Retinal pigment epithelial cell (primary cell): Measurements from ENCODE around the gene IGF2R.

ENCODE experiments used
- DNase-seq: peaks from one replicate; pipeline ENCODE4 v3.0.0-alpha.2; 2010; ENCODE audit warnings: low read depth
- H3K4me3 ChIP-seq: 2 replicates; pipeline ENCODE4 v1.5.1; 2011; ENCODE audit warnings: mild to moderate bottlenecking, low read length, control low read depth, moderate library complexity
- TF ChIP-seq, protein P1 (sequence below): conservative IDR thresholded peaks from 2 replicates; pipeline ENCODE4 v1.5.1; 2011; ENCODE audit warnings: low read depth, low read length, control low read depth, inconsistent platforms

Gene IGF2R

DNA sequence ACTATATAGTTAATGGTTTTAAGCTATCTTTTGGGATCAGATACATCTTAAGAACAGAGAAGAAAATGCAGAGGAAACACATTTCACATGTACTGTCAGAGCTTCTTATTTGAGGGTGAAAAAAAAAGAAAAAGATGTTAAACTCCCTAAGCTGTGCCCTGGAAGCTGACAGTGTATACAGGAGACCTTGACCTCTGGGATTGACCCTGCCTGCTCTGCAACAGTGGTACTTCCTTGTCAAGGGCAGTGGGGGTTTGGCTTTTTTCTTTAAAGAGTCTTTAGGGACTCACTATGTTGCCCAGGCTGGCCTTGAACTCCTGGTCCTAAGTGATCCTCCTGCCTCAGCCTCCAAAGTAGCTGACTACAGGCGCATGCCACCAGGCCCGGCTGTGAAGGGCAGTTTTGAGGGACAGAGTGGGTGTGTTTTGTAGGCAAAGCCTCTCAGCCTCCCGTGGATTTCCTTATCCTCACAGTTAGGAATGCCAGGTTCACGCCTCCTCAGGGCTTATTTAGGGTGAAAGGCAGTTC, 92.1 kb downstream of the IGF2R start:
- DNase-seq = no peak
- TF ChIP-seq, protein P1, sequence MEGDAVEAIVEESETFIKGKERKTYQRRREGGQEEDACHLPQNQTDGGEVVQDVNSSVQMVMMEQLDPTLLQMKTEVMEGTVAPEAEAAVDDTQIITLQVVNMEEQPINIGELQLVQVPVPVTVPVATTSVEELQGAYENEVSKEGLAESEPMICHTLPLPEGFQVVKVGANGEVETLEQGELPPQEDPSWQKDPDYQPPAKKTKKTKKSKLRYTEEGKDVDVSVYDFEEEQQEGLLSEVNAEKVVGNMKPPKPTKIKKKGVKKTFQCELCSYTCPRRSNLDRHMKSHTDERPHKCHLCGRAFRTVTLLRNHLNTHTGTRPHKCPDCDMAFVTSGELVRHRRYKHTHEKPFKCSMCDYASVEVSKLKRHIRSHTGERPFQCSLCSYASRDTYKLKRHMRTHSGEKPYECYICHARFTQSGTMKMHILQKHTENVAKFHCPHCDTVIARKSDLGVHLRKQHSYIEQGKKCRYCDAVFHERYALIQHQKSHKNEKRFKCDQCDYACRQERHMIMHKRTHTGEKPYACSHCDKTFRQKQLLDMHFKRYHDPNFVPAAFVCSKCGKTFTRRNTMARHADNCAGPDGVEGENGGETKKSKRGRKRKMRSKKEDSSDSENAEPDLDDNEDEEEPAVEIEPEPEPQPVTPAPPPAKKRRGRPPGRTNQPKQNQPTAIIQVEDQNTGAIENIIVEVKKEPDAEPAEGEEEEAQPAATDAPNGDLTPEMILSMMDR = no peak
- H3K4me3 ChIP-seq = no peak overlapping the region

GRCh38 chr6:160063771-160064413, 95.0 kb downstream of the IGF2R start:
- DNase-seq = no peak
- TF ChIP-seq, protein P1 = no peak

GRCh38 chr6:160065200-160065599, 96.3 kb downstream of the IGF2R start:
- no peak overlapping the region for H3K4me3 ChIP-seq
- DNase-seq = no peak
- TF ChIP-seq, protein P1 = no peak

More at GRCh38 chr6:160063771-160064413, 95.0 kb downstream of the IGF2R start:
- H3K4me3 ChIP-seq = no peak overlapping the region

DNA sequence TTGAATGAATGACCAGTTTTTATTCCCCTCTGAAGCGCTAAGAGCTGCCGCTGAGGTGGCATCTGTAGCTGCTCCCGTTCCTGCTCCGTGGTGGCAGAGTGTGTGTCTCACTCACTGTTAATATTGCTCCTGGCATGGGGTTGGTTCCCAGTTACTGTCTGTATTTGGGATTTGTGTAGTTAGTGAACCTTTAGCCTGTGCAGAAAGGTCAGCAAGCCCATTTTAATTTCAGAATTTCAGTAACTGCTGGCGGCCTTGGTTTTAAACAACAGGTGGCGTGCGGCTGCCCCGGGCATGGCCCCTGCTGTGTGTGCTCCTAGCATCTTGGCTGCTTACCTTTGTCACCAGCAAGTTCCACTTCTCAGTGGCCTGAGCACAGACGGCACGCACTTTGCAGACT, 98.7 kb downstream of the IGF2R start:
- DNase-seq = no peak
- TF ChIP-seq, protein P1 = no peak
- no peak overlapping the region for H3K4me3 ChIP-seq

DNA sequence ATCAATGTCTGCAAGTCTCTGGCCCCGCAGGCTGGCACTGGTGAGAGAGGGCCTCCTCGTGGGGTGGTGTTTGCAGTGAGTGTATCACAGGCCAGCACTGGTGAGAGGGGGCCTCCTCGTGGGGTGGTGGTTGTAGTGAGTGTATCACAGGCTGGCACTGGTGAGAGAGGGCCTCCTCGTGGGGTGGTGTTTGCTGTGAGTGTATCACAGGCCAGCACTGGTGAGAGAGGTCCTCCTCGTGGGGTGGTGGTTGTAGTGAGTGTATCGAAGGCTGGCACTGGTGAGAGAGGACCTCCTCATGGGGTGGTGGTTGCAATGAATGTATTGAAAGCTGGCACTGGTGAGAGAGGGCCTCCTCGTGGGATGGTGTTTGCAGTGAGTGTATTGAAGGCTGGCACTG, 99.5 kb downstream of the IGF2R start:
- H3K4me3 ChIP-seq = no peak overlapping the region
- TF ChIP-seq, protein P1 = no peak
- DNase-seq = no peak

- no peak for DNase-seq
- no peak overlapping the region for H3K4me3 ChIP-seq
- TF ChIP-seq, protein P1 = no peak
Observed at GRCh38 chr6:160069050-160069454, 100.2 kb downstream of the IGF2R start.

GRCh38 chr6:160069459-160069858, 100.6 kb downstream of the IGF2R start:
- no peak for DNase-seq
- TF ChIP-seq, protein P1 = no peak

More at GRCh38 chr6:160069459-160069858, 100.6 kb downstream of the IGF2R start:
- no peak overlapping the region for H3K4me3 ChIP-seq
